K562 (cell line): ENCODE results near the gene ARHGAP4. TPM values are rescaled to one million over a fixed set of nuclear protein-coding genes. Genes with fewer than 3 reads are reported as not detected.
A peak's percentile ranks its signal among the peaks of the same experiment; 100 is the strongest.

Source experiments
- CHD7 ChIP-seq: fragments of 200-600 bp; sonication (generic); IDR thresholded peaks from one replicate; pipeline ENCODE4 v1.6.1; 2012; ENCODE audit warnings: mild to moderate bottlenecking, low read depth, low read length, inconsistent platforms
- CREB3L1 ChIP-seq: fragments of 450-650 bp; IDR thresholded peaks from 2 replicates; pipeline ENCODE4 v1.6.1; 2014; ENCODE audit warnings: low read depth, mild to moderate bottlenecking, moderate library complexity, borderline replicate concordance
- HDAC3 ChIP-seq: fragments of 450-650 bp; IDR thresholded peaks from 2 replicates; pipeline ENCODE4 v1.6.1; 2018; ENCODE audit warnings: borderline replicate concordance, mild to moderate bottlenecking, moderate library complexity; ENCODE audit not compliant: partially characterized antibody
- KAT8 ChIP-seq: fragments of 450-650 bp; IDR thresholded peaks from 2 replicates; pipeline ENCODE4 v1.6.1; 2016; ENCODE audit warnings: low read depth, mild to moderate bottlenecking
- MNT ChIP-seq, 2 experiments: fragments of 450-650 bp; conservative IDR thresholded peaks; 2 replicates each; pipeline ENCODE4 v1.6.1; 2017; ENCODE audit warnings: mild to moderate bottlenecking in 2 of 2, moderate library complexity in 2 of 2
- MXI1 ChIP-seq: IDR thresholded peaks from 2 replicates; pipeline ENCODE4 v1.6.1; 2011; ENCODE audit warnings: low read depth, mild to moderate bottlenecking, improper control_type of control experiment, low read length
- PHTF2 ChIP-seq: fragments of 250-450 bp; sonication (Bioruptor Pico); IDR thresholded peaks from 2 replicates; pipeline ENCODE4 v1.5.0; 2021; ENCODE audit warnings: mild to moderate bottlenecking
- SMARCA4 ChIP-seq: fragments of 450-650 bp; IDR thresholded peaks from 2 replicates; pipeline ENCODE4 v1.6.1; 2016
- TEAD1 ChIP-seq, 2 experiments: fragments of 450-650 bp in 1 of 2; sonication (generic) in 1 of 2; formaldehyde crosslinking; IDR thresholded peaks; 2 replicates each; pipeline versions ENCODE4 v1.4.0 to v1.8.0; 2020 to 2022; ENCODE audit warnings: mild to moderate bottlenecking in 2 of 2, missing genetic modification reagents in 1 of 2
- ZNF217 ChIP-seq: sonication (generic); formaldehyde crosslinking; IDR thresholded peaks from 2 replicates; pipeline ENCODE4 v1.8.0; 2022; ENCODE audit warnings: mild to moderate bottlenecking, missing genetic modification reagents
- polyA plus RNA-seq, 8 experiments: library from polyadenylated mRNA; depleted of rRNA in 4 of 8; stranded (reverse) in 5 of 8; unstranded in 3 of 8; fragments of >200 nt; fragmentation: Nextera tagmentation in 2 of 8; fragmentation: Illumina TruSeq in 1 of 8; extraction: Ambion mirVana in 2 of 8; extraction: Trizol in 1 of 8; gene quantifications; 2 replicates each; pipeline versions ENCODE4 v1.2.1 to v1.2.3, GENCODE V29; 2011 to 2014; ENCODE audit warnings: inconsistent platforms in 1 of 8, missing spikeins in 1 of 8
- total RNA-seq, 7 experiments: library from RNA; depleted of rRNA in 6 of 7; stranded (reverse); fragments of >200 nt in 6 of 7; fragmentation: Illumina TruSeq in 2 of 7; extraction: Trizol in 2 of 7; gene quantifications; 2 replicates each; pipeline versions ENCODE4 v1.2.1 to v1.2.3, GENCODE V29; 2011 to 2021; ENCODE audit warnings: low replicate concordance in 1 of 7

The ARHGAP4 gene
- total and polyA plus RNA-seq, 9 of the 15 experiments (the other 6 are each of a cell fraction or from before 2014, with no cell fraction given), result 0.30 to 81.8 (median 13.5) TPM

- TF ChIP-seq SMARCA4 (no peak), MNT (conservative IDR thresholded peaks at IDR 0.05) (peak; percentile 47 to 78), CREB3L1 (peak; percentile 49), KAT8 (peak; percentile 88), HDAC3 (no peak), ZNF217 (CRISPR knock-in tag) (no peak), CHD7 (no peak), TEAD1 (CRISPR knock-in tag; IDR thresholded peaks at IDR 0.05) (peak in 1 of 2 experiments; percentile 62; a peak in 2 of 4 replicates), MXI1 (peak; percentile 71), PHTF2 (no peak)
Measured at GRCh38 chrX:153971450-153972367, 45.6 kb upstream of the ARHGAP4 start, which contains the start of gene HCFC1 (continued).
